Stimulated activated CD8-positive, alpha-beta memory T cell treated with anti-CD3 and anti-CD28 coated beads, Interleukin-2, amount 100 ng/mL, for 48 hours (primary cell): Measurements from ENCODE around the gene MRPL20.

Experiments
- DNase-seq, 2 donors: peaks; one replicate each; pipeline ENCODE4 v3.0.0-alpha.2; 2020; ENCODE audit warnings: low read depth in 2 of 2

Gene MRPL20

GRCh38 chr1:1364266-1364665 is 42.8 kb downstream of the MRPL20 start:
- no peak for DNase-seq

GRCh38 chr1:1361982-1362423 is 45.1 kb downstream of the MRPL20 start:
- no peak for DNase-seq

- DNase-seq: no peak
These were observed 45.7 kb downstream of the MRPL20 start for GRCh38 chr1:1361233-1361981.

- DNase-seq: no peak
These were observed 46.5 kb downstream of the MRPL20 start for GRCh38 chr1:1360506-1361169.

GRCh38 chr1:1359664-1360468 is 47.2 kb downstream of the MRPL20 start:
- DNase-seq: no peak

- no peak for DNase-seq
These were observed 47.8 kb downstream of the MRPL20 start for GRCh38 chr1:1359308-1359663.

GRCh38 chr1:1358433-1359271 is 48.4 kb downstream of the MRPL20 start, which contains the start of gene MXRA8:
MXRA8 (minus strand) TSS chr1:1358555; CDS start chr1:1358504, 51 bp downstream.
- no peak for DNase-seq

GRCh38 chr1:1357871-1358432 is 49.1 kb downstream of the MRPL20 start:
- no peak for DNase-seq

- no peak for DNase-seq
These were observed 50.2 kb downstream of the MRPL20 start for GRCh38 chr1:1356796-1357401.

- DNase-seq: no peak
These were observed 50.8 kb downstream of the MRPL20 start for GRCh38 chr1:1356166-1356795.

GRCh38 chr1:1355416-1355815 is 51.7 kb downstream of the MRPL20 start:
- no peak for DNase-seq

GRCh38 chr1:1354271-1355247 is 52.5 kb downstream of the MRPL20 start:
- no peak for DNase-seq

- no peak for DNase-seq
These were observed 53.5 kb downstream of the MRPL20 start for GRCh38 chr1:1353389-1354151.

GRCh38 chr1:1352786-1353388 is 54.2 kb downstream of the MRPL20 start:
- DNase-seq: no peak
